Epithelial cell of proximal tubule (primary cell): Measurements from ENCODE around the gene USP35. TPM values are rescaled to one million over a fixed set of nuclear protein-coding genes. Genes with fewer than 3 reads are reported as not detected.

Experiments used
- DNase-seq: peaks from one replicate; pipeline ENCODE4 v3.0.0-alpha.2; 2011; ENCODE audit warnings: low read depth
- H3K4me3 ChIP-seq: 2 replicates; pipeline ENCODE4 v1.5.1; 2011; ENCODE audit warnings: low read depth, mild to moderate bottlenecking, low read length
- total RNA-seq: library from RNA; depleted of rRNA; stranded (reverse); fragments of >200 nt; gene quantifications from 2 replicates; pipeline ENCODE4 v1.2.3, GENCODE V29; 2015
- TF ChIP-seq, protein P1 (sequence below): conservative IDR thresholded peaks from 2 replicates; pipeline ENCODE4 v1.5.1; 2012; ENCODE audit warnings: low read depth, mild to moderate bottlenecking, low read length

Gene USP35
- total RNA-seq, 1 donor from 2014 or later = 6.1 TPM

DNA sequence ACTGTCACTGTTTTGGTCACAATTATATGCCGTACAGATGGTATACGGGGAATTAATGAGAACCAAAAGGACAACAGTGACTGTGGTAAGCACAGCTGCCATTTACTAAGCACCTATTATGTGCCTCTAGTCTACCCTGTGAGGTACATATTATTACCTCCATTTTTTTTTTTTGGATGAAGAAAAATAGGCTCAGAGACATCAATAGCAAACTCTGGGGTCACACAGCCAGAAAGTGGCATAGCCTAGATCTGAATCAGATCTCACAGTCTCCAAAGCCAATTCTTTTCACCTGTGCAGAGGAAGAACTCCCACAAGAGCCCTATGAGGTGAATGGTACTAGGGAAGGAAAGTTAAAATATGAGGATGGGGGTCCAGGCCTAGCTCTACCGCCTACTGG lies 68.9 kb downstream of the USP35 start:
- no peak for DNase-seq
- H3K4me3 ChIP-seq = no peak overlapping the region
- TF ChIP-seq, protein P1, sequence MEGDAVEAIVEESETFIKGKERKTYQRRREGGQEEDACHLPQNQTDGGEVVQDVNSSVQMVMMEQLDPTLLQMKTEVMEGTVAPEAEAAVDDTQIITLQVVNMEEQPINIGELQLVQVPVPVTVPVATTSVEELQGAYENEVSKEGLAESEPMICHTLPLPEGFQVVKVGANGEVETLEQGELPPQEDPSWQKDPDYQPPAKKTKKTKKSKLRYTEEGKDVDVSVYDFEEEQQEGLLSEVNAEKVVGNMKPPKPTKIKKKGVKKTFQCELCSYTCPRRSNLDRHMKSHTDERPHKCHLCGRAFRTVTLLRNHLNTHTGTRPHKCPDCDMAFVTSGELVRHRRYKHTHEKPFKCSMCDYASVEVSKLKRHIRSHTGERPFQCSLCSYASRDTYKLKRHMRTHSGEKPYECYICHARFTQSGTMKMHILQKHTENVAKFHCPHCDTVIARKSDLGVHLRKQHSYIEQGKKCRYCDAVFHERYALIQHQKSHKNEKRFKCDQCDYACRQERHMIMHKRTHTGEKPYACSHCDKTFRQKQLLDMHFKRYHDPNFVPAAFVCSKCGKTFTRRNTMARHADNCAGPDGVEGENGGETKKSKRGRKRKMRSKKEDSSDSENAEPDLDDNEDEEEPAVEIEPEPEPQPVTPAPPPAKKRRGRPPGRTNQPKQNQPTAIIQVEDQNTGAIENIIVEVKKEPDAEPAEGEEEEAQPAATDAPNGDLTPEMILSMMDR = no peak

DNA sequence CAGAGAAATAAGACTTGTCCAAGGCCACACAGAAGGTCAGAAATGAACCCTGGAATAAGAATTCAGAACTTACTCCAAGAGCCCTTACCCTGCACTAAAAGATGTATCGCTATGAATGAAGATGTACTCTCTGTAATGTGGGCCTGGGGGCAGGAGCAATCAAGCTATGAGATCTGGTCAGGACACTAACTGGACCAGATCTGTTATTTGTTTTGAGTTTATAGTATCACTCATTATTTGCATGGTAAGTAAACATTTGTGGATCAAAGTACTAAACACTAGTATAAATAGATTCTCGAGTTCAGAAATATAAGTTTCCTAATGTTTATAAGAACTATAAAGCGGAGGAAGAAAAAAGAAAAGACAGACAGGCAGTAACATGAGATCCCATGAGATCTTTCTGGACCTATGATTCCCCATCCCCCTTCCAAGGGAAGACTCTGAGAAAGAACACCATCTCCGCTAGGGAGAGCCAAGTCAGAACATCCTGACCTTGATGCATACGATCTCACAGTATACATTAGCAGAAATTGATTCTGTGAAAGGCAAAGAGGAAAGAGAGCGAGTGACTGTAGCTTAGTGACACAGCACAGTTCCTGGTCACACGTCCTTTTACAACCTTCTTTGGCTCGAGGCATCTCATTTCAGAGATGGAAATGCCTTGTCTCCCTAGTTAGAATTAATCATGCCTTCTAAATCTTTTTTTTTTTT lies 71.2 kb downstream of the USP35 start:
- H3K4me3 ChIP-seq = no peak overlapping the region
- DNase-seq = no peak
- TF ChIP-seq, protein P1 = no peak

DNA sequence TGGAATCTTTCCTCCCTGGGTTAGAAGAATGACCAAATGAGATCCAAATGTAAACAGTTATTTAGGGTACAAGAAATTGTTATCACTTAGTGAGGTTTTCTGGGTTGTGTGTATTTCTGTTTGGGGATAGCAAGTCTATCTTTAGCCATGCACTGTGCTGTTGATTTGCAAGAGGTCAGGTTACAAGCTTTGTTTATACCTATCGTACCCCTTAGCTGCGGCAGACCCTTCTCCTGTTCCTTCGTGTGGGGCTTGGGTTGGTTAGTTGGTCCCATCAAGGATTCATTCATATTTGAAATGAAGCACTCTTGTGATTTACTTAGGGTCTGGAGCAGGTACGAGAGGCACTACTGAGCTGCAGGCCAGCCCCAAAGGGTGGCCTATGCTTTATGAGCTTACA lies 72.6 kb downstream of the USP35 start:
- TF ChIP-seq, protein P1 = no peak
- DNase-seq = no peak
- H3K4me3 ChIP-seq = no peak overlapping the region

DNA sequence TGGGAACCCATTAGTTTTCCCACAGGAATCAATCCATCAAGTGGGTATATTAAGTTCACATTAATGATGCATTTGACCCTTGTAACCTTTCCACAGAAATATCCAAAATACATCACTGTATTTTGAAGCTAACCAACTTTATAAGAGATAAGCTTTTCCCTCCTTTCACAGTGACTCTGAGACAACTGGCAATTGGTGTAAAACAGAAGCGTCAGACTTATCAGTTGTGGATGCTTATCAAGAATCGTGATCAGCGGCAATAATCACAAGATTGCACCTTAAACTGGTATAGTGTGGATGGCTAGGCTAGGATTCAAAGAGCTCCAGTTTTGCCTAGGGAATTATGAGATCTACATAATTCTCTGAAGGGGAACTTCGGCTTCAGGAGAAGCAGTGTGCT lies 73.1 kb downstream of the USP35 start:
- TF ChIP-seq, protein P1 = no peak
- no peak overlapping the region for H3K4me3 ChIP-seq
- no peak for DNase-seq

DNA sequence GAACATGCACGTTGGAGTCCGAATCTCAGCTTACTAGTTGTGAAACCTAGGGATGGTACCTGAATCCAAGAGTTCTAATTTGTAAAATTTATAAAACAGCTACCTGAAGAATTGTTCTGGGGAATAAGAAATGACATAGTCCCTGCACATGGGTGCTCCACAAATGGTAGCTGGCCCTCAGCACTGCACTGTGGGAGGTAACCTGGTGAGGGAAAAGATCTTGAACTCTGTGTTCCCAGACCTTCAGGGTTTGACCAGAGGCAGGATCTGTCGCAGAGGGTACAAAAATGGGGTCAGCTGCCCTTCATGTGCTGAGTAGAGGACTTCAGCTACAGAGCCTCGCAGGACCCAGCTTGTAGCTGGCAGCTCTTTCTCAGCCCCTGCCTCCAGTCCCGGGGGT lies 73.5 kb downstream of the USP35 start:
- DNase-seq = no peak
- no peak overlapping the region for H3K4me3 ChIP-seq
- TF ChIP-seq, protein P1 = no peak

DNA sequence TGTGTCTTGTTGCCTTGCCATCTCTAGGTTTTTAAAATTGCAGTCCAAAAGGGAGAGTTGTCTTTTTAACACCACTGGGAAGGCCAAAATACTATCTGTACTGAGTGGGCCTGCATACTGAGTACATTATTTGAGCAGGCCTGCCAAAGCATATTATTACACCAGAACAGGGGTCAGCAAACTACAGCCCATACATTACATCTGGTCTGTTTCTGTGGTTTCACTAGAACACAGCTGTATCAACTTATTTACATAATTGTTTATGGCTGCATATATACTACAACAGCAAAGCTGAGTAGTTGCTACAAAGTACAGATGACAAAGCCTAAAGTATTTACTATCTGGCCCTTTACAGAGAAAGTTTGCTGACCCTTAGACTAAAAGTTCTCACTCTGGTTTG lies 74.0 kb downstream of the USP35 start:
- TF ChIP-seq, protein P1 = no peak
- no peak for DNase-seq

More for the DNA sequence above, 74.0 kb downstream of the USP35 start:
- no peak overlapping the region for H3K4me3 ChIP-seq

Other genes with a start within 250 kb of the USP35 start
- 15.3 and 24.5 TPM in 2 replicates for gene INTS4, start 194.3 kb upstream of the USP35 start, total RNA-seq
- 8.5 and 26.8 TPM in 2 replicates for gene KCTD14, start 165.6 kb upstream of the USP35 start, total RNA-seq
- gene THRSP, start 125.1 kb upstream of the USP35 start, total RNA-seq = not detected in 2 replicates
- 159 and 164 TPM in 2 replicates for gene NDUFC2, start 109.1 kb upstream of the USP35 start, total RNA-seq
- 38.1 and 47.1 TPM in 2 replicates for gene ALG8, start 49.3 kb upstream of the USP35 start, total RNA-seq
- 4.4 and 6.2 TPM in 2 replicates for gene KCTD21, start 293 bp upstream of the USP35 start, total RNA-seq
- 11.7 and 15.0 TPM in 2 replicates for gene GAB2, start 228.9 kb downstream of the USP35 start, total RNA-seq